CD4-positive, alpha-beta T cell (primary cell): Measurements from ENCODE around the gene REXO1. TPM values are rescaled to one million over a fixed set of nuclear protein-coding genes. Genes with fewer than 3 reads are reported as not detected.
A peak's percentile ranks its signal among the peaks of the same experiment; 100 is the strongest.

Source experiments
- ATAC-seq: fragments of 200-7000 bp; cut with Tn5 transposase; one replicate; pipeline ENCODE4 v1.10.0; 2022; ENCODE audit warnings: mild to moderate bottlenecking; ENCODE audit not compliant: poor library complexity
- CTCF ChIA-PET: fragments of 350-600 bp; sonication (Branson Sonifier 250); formaldehyde crosslinking; loops from one replicate; lab custom pipeline; 2021; ENCODE audit warnings: antibody characterized with exemption, inconsistent platforms; lab: Charles Lee
- POLR2A ChIA-PET: fragments of 350-600 bp; sonication (Branson Sonifier 250); formaldehyde crosslinking; loops from one replicate; lab custom pipeline; 2021; ENCODE audit warnings: antibody characterized with exemption, inconsistent platforms; lab: Charles Lee
- DNase-seq, 14 experiments: peaks; one replicate each; pipeline ENCODE4 v3.0.0-alpha.2; 2013 to 2020; ENCODE audit warnings: mixed read lengths in 2 of 14
- H3K27ac ChIP-seq, 2 donors: one replicate each; pipeline versions ENCODE4 v1.5.1 to v1.7.0; 2013; ENCODE audit warnings: low read length in 2 of 2, low read depth in 1 of 2, mild to moderate bottlenecking in 1 of 2
- H3K27me3 ChIP-seq, 2 experiments: 1 replicate in 1 of 2; 2 replicates in 1 of 2; pipeline versions ENCODE4 v1.6.1 to v1.7.0; 2013; ENCODE audit warnings: low read length in 2 of 2, control low read depth in 1 of 2, mild to moderate bottlenecking in 1 of 2, moderate library complexity in 1 of 2; ENCODE audit not compliant: insufficient read depth in 2 of 2, control insufficient read depth in 1 of 2
- H3K36me3 ChIP-seq: one replicate; pipeline ENCODE4 v1.6.1; 2013; ENCODE audit warnings: low read length, control low read depth; ENCODE audit not compliant: insufficient read depth
- H3K4me1 ChIP-seq: one replicate; pipeline ENCODE4 v1.6.1; 2013; ENCODE audit warnings: low read length, control low read depth; ENCODE audit not compliant: insufficient read depth
- H3K4me3 ChIP-seq: one replicate; pipeline ENCODE4 v1.5.1; 2013; ENCODE audit warnings: mild to moderate bottlenecking, low read length, moderate library complexity
- H3K9me3 ChIP-seq, 2 experiments: 1 replicate in 1 of 2; 2 replicates in 1 of 2; pipeline versions ENCODE4 v1.6.1 to v1.7.0; 2013; ENCODE audit warnings: low read length in 2 of 2, mild to moderate bottlenecking in 2 of 2, control low read depth in 1 of 2, moderate library complexity in 1 of 2; ENCODE audit not compliant: control insufficient read depth in 1 of 2, insufficient read depth in 1 of 2
- H3K27ac Mint-ChIP-seq: one replicate; pipeline ENCODE4 v1.8.0; 2020; ENCODE audit warnings: mixed read lengths
- H3K27me3 Mint-ChIP-seq: one replicate; pipeline ENCODE4 v1.8.0; 2021; ENCODE audit warnings: mixed read lengths
- H3K36me3 Mint-ChIP-seq: one replicate; pipeline ENCODE4 v1.8.0; 2021; ENCODE audit warnings: low read depth, mixed read lengths
- H3K4me1 Mint-ChIP-seq: one replicate; pipeline ENCODE4 v1.8.0; 2021; ENCODE audit warnings: low read depth, mixed read lengths
- H3K4me3 Mint-ChIP-seq: one replicate; pipeline ENCODE4 v1.8.0; 2020; ENCODE audit warnings: mild to moderate bottlenecking, mixed read lengths
- H3K9me3 Mint-ChIP-seq: one replicate; pipeline ENCODE4 v1.8.0; 2020; ENCODE audit warnings: mixed read lengths
- CTCF ChIP-seq: fragments of 200-600 bp; IDR thresholded peaks from one replicate; pipeline ENCODE4 v1.8.0; 2022; ENCODE audit warnings: antibody characterized with exemption, mild to moderate bottlenecking
- intact Hi-C, 2 experiments: fragments of 100-400 bp; cut with DNase I in 1 of 2; cut with micrococcal nuclease in 1 of 2; formaldehyde crosslinking; loops; one replicate each; pipeline versions ENCODE4 v1.15.1 to v1.9.0; 2023 to 2025; cut with DNase I, micrococcal nuclease
- total RNA-seq, 174 experiments: library from RNA in 2 of 174; stranded (reverse) in 2 of 174; gene quantifications; one replicate each; pipeline ENCODE4 v1.2.3 and lab custom pipeline; 2021 to 2026

REXO1 gene
- total RNA-seq, 2 experiments from 2014 or later = 106 to 114 TPM

- peak overlapping the region; percentile 89 for H3K27ac Mint-ChIP-seq
- ChIA-PET POLR2A (interaction anchor here (1.5 kb wide), 1 partner anchor 24 kb away, joined by 6 read pairs; no protein-coding TSS in a partner anchor), CTCF (no interaction called here)
- Histone ChIP-seq H3K36me3 (no peaks in the 10 kb centered on the region), H3K4me3 (peak overlapping the region; percentile 38), H3K27ac (peak overlapping the region; percentile 62 to 67), H3K27me3 (no peaks in the 10 kb centered on the region), H3K4me1 (peaks cover 72% of the 10 kb centered on the region), H3K9me3 (no peaks in the 10 kb centered on the region)
- peaks cover 58% of the 10 kb centered on the region for H3K4me1 Mint-ChIP-seq
- intact Hi-C loops = no loop called here
- TF ChIP-seq CTCF = no peak
- peak overlapping the region; percentile 89 for H3K4me3 Mint-ChIP-seq
- H3K27me3 Mint-ChIP-seq = no peaks in the 10 kb centered on the region
- peaks cover 10% of the 10 kb centered on the region for H3K36me3 Mint-ChIP-seq
- DNase-seq (peak in 1 of 14 experiments; percentile 24), ATAC-seq (no peak)
- H3K9me3 Mint-ChIP-seq = no peaks in the 10 kb centered on the region
Measured at GRCh38 chr19:1852581-1853128, 4.4 kb upstream of the REXO1 start.

- Mint-ChIP-seq H3K36me3 (peaks cover 15% of the 10 kb centered on the region), H3K27ac (peak overlapping the region; percentile 93), H3K4me3 (peak overlapping the region; percentile 65), H3K4me1 (peaks cover 61% of the 10 kb centered on the region), H3K27me3 (no peaks in the 10 kb centered on the region), H3K9me3 (no peaks in the 10 kb centered on the region)
- Histone ChIP-seq H3K4me3 (peak overlapping the region; percentile 38), H3K27me3 (no peaks in the 10 kb centered on the region), H3K36me3 (no peaks in the 10 kb centered on the region), H3K4me1 (peaks cover 72% of the 10 kb centered on the region), H3K9me3 (no peaks in the 10 kb centered on the region), H3K27ac (peak overlapping the region; percentile 67 to 70)
- ChIA-PET CTCF (no interaction called here), POLR2A (interaction anchor here (1.5 kb wide), 1 partner anchor 25 kb away, joined by 6 read pairs; no protein-coding TSS in a partner anchor)
- ATAC-seq (peak; percentile 14), DNase-seq (peak; percentile 35 to 87 (median 72))
- TF ChIP-seq CTCF = no peak
- intact Hi-C loops = no loop called here
Measured at GRCh38 chr19:1851654-1852580, 3.6 kb upstream of the REXO1 start.

GRCh38 chr19:1850809-1851653, 2.7 kb upstream of the REXO1 start:
- Histone ChIP-seq H3K27me3 (no peaks in the 10 kb centered on the region), H3K27ac (peak overlapping the region; percentile 67 to 70), H3K4me1 (peaks cover 75% of the 10 kb centered on the region), H3K9me3 (no peaks in the 10 kb centered on the region), H3K4me3 (no peak overlapping the region), H3K36me3 (no peaks in the 10 kb centered on the region)
- DNase-seq (peak in 2 of 14 experiments; percentile 43 to 67), ATAC-seq (no peak)
- Mint-ChIP-seq H3K36me3 (peaks cover 19% of the 10 kb centered on the region), H3K27me3 (no peaks in the 10 kb centered on the region), H3K4me1 (peaks cover 66% of the 10 kb centered on the region), H3K27ac (peak overlapping the region; percentile 93), H3K9me3 (no peaks in the 10 kb centered on the region), H3K4me3 (peak overlapping the region; percentile 81)
- intact Hi-C loops = no loop called here
- no peak for TF ChIP-seq CTCF
- ChIA-PET POLR2A (interaction anchor here (1.5 kb wide), 1 partner anchor 26 kb away, joined by 6 read pairs; no protein-coding TSS in a partner anchor), CTCF (no interaction called here)
